ENCODE measurements around the gene RBM10. TPM values are rescaled to one million over a fixed set of nuclear protein-coding genes. Genes with fewer than 3 reads are reported as not detected.

Gene RBM10
- polyA plus RNA-seq, 1 experiment = 30.9 TPM

DNA sequence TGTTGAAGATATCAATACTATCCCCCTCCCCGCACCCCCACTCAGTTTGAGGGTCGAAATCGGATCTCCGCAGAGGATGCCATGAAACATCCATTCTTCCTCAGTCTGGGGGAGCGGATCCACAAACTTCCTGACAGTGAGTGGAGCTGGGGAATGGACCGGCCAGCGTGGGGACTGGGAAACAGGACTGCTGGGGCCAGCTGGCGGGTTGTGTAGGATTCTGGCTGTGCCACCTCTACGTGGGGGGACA lies 82.2 kb downstream of the RBM10 start:
- TF ChIP-seq, protein P1, sequence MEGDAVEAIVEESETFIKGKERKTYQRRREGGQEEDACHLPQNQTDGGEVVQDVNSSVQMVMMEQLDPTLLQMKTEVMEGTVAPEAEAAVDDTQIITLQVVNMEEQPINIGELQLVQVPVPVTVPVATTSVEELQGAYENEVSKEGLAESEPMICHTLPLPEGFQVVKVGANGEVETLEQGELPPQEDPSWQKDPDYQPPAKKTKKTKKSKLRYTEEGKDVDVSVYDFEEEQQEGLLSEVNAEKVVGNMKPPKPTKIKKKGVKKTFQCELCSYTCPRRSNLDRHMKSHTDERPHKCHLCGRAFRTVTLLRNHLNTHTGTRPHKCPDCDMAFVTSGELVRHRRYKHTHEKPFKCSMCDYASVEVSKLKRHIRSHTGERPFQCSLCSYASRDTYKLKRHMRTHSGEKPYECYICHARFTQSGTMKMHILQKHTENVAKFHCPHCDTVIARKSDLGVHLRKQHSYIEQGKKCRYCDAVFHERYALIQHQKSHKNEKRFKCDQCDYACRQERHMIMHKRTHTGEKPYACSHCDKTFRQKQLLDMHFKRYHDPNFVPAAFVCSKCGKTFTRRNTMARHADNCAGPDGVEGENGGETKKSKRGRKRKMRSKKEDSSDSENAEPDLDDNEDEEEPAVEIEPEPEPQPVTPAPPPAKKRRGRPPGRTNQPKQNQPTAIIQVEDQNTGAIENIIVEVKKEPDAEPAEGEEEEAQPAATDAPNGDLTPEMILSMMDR (IDR thresholded peaks at IDR 0.05; ENCODE audit: insufficient read depth, low read depth, low read length) = no peak
- H3K4me3 ChIP-seq (ENCODE audit: low read depth, low read length) = no peak overlapping the region
- POLR2A ChIA-PET = no interaction called here

DNA sequence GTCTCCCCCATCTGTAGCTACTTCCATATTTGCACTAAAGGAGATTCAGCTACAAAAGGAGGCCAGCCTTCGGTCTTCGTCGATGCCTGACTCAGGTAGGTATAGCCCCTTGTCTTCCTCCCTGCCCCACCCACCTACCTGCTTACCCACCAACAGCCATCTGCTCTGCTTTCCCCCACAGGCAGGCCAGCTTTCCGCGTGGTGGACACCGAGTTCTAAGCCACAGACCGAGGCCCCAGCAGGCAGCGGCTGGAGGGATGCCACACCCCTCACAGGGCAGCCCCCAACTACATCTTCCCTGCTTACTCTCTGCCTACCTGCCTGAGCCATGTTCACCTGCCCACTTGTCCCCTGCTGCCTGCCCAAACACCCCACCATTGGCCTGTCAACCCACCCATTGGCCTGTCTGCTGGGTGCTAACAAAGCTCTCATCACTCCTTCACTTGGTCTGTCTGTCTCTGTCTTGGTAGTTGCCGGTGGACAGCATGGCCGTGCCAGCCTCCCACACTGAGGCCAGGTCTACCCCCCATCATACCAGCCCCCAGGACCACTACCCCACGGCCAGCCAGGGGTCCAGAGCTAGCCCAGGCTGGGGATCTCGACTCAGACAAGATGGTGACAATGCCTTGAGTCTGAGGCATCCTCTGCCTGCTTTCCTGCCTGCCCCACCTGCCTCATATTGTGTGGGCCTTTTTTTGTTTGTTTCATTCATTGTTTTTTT lies 83.7 kb downstream of the RBM10 start:
- POLR2A ChIA-PET = no interaction called here
- no peak for DNase-seq (ENCODE audit: low read depth)
- H3K27me3 ChIP-seq (ENCODE audit: control insufficient read depth, insufficient read depth, low read length) = no peaks in the 10 kb centered on the region
- no peak overlapping the region for H3K4me3 ChIP-seq (ENCODE audit: low read depth, low read length)
- H3K36me3 ChIP-seq (ENCODE audit: control insufficient read depth, insufficient read depth, low read length) = peaks cover 17% of the 10 kb centered on the region
- TF ChIP-seq, protein P1 (IDR thresholded peaks at IDR 0.05; ENCODE audit: insufficient read depth, low read depth, low read length) = no peak
- CTCF ChIA-PET = no interaction called here

More for the DNA sequence above, 82.2 kb downstream of the RBM10 start:
- no peak for DNase-seq (ENCODE audit: low read depth)
- peaks cover 19% of the 10 kb centered on the region for H3K36me3 ChIP-seq (ENCODE audit: control insufficient read depth, insufficient read depth, low read length)
- H3K27me3 ChIP-seq (ENCODE audit: control insufficient read depth, insufficient read depth, low read length) = no peaks in the 10 kb centered on the region
- CTCF ChIA-PET = no interaction called here

DNA sequence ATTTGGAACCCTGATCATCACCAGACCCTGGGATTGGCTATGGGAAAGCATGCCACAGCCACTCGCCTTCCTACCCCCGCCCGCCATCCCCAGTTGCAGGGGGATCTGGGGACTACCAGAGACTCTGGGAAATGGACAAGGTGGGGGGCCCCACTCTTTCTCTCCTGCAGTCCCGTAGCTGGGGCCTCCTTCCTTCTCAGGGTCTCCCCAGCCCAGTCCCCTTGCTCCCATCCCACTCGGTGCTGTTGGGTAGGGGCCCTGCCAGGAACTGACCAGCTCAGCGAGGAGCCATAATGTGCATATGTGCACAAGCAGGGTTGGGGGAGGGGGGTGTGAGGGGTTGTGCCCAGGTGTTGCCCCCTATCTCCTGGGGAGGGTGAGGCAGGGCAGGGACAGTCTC lies 84.4 kb downstream of the RBM10 start:
- Histone ChIP-seq H3K4me3 (ENCODE audit: low read depth, low read length) (no peak overlapping the region), H3K27me3 (ENCODE audit: control insufficient read depth, insufficient read depth, low read length) (no peaks in the 10 kb centered on the region), H3K36me3 (ENCODE audit: control insufficient read depth, insufficient read depth, low read length) (peaks cover 11% of the 10 kb centered on the region)
- TF ChIP-seq, protein P1 (IDR thresholded peaks at IDR 0.05; ENCODE audit: insufficient read depth, low read depth, low read length) = no peak
- DNase-seq (ENCODE audit: low read depth) = no peak
- ChIA-PET CTCF (no interaction called here), POLR2A (no interaction called here)

DNA sequence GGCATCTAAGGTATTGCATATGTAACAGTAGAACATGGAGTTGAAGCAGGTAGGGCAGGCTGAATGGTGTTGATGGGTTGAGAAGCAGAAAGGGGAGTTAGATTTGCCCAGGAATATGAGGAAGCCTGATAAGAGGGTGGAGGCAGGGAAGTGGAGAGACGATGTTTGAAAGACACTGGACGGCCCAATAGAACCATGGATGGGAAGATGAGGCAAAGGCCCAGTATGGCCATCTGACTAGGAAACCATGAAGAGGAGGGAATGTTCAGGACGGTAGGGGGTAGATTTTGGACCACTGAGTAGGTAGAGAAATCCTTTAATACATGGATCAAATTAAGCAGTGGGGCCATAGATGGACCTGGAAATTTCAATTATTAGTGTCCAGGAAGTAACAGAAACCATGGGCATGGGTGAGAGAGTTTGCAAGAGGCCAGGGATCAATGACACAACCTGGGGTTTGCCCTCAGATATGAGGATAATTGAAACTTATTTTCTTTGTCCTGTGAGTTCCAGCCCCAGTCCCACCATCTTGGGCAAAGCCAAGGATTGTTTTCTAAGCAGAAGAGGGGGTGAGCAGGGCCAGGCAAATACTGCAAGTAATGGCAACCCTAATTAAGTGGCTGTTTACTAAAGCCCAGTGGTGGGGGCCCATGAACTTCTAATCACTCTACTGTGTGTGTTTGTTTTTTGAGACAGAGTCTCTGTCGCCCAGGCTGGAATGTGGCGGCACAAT lies 85.3 kb downstream of the RBM10 start:
- Histone ChIP-seq H3K27me3 (ENCODE audit: control insufficient read depth, insufficient read depth, low read length) (no peaks in the 10 kb centered on the region), H3K36me3 (ENCODE audit: control insufficient read depth, insufficient read depth, low read length) (peaks cover 8% of the 10 kb centered on the region), H3K4me3 (ENCODE audit: low read depth, low read length) (no peak overlapping the region)
- TF ChIP-seq, protein P1 (IDR thresholded peaks at IDR 0.05; ENCODE audit: insufficient read depth, low read depth, low read length) = no peak
- DNase-seq (ENCODE audit: low read depth) = no peak
- ChIA-PET POLR2A (no interaction called here), CTCF (no interaction called here)

DNA sequence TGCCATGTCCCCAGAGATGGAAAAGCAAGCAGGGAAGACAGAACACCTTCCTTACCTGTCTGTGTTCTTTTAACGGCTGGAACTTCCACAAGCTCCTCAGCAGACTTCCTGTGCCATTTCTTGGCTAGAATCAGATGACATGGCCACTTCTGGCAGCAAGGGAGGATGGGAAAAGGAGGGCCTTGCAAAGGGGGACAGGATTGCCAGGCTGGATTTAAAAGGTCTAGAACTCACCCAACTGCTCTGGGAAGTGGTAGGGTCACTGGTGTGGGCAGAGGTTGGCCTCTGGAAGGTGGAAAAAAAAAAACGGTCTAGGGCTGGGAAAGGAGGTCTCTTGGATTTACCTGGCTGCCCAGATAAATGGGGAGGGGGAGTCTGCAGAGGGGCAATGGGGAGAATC lies 86.1 kb downstream of the RBM10 start:
- POLR2A ChIA-PET = no interaction called here
- Histone ChIP-seq H3K4me3 (ENCODE audit: low read depth, low read length) (no peak overlapping the region), H3K27me3 (ENCODE audit: control insufficient read depth, insufficient read depth, low read length) (no peaks in the 10 kb centered on the region), H3K36me3 (ENCODE audit: control insufficient read depth, insufficient read depth, low read length) (peaks cover 8% of the 10 kb centered on the region)
- CTCF ChIA-PET = no interaction called here
- DNase-seq (ENCODE audit: low read depth) = no peak
- TF ChIP-seq, protein P1 (IDR thresholded peaks at IDR 0.05; ENCODE audit: insufficient read depth, low read depth, low read length) = no peak

Data from BJ (cell line).